Right ventricle myocardium inferior (tissue), 1 donor: Measurements from ENCODE around the gene PEX11G. TPM values are rescaled to one million over a fixed set of nuclear protein-coding genes. Genes with fewer than 3 reads are reported as not detected.
A peak's percentile ranks its signal among the peaks of the same experiment; 100 is the strongest.

Experiments
- ATAC-seq: fragments of 200-7000 bp; cut with Tn5 transposase; one replicate; pipeline ENCODE4 v1.9.1; 2020; ENCODE audit warnings: mild to moderate bottlenecking, moderate library complexity
- DNase-seq: peaks from one replicate; pipeline ENCODE4 v3.0.0; 2021; ENCODE audit errors: missing footprints
- intact Hi-C: fragments of 100-400 bp; cut with DNase I; formaldehyde crosslinking; loops from one replicate; pipeline ENCODE4 v1.11.0; 2022
- long read RNA-seq: library from polyadenylated mRNA; unstranded; transcript quantifications from one replicate; pipeline ENCODE4 v2.0.0, GENCODE V29; 2021
- total RNA-seq: library from RNA; stranded (reverse); fragmentation: NEBNext Ultra II Directional; extraction: Animal tissue kit (Norgen Biotek cat#: 25700); gene quantifications from one replicate; pipeline ENCODE4 v1.2.1, GENCODE V29; 2021
- donor health status: DM: no; HTN: yes; CAD: no; lungs with severe emphysema.

Gene PEX11G
- total RNA-seq: 1.2 TPM
- long read RNA-seq, partial matches to known transcripts: 0 of 1 reads
- long read RNA-seq, other reads (novel, unspliced or antisense): 0 of 1 reads

DNA sequence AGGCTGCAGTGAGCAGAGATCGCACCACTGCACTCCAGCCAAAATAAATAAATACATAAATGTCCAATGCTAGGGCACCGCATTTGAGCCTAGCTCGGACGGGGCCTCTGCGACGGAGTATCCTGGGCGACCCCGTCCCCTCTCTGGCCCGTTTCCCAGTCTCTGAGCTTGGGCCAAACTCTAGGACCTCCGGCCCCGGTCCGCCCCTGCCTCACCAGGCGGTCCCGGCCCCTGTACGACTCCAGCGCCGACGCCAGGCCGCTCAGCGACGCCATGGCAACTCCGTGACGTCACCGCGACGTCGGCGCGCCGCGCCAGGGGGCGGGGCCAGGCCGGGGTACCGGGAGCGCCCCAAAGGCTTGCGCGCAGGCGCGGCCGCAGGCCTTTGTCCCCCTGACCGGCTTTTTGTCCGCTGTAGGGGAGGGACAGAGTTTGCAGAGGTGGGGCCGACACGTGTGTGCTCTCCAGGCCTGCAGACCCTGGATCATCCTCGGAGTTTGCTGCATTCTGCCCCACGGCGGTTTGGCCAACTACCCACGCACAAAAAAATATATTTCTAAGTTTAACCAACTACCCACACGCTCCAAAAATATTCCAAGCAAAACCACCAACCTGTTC, at the start of gene PEX11G:
Gene PEX11G (minus strand): TSS at position 300 of the 618 bp plus-strand sequence. CDS start 25 bp downstream, at position 275.
- intact Hi-C loops: loop anchor here (5.0 kb wide), 1 partner anchor 43 kb away; no protein-coding TSS in a partner anchor
- ATAC-seq (peak; percentile 97), DNase-seq (peak; percentile 96)

DNA sequence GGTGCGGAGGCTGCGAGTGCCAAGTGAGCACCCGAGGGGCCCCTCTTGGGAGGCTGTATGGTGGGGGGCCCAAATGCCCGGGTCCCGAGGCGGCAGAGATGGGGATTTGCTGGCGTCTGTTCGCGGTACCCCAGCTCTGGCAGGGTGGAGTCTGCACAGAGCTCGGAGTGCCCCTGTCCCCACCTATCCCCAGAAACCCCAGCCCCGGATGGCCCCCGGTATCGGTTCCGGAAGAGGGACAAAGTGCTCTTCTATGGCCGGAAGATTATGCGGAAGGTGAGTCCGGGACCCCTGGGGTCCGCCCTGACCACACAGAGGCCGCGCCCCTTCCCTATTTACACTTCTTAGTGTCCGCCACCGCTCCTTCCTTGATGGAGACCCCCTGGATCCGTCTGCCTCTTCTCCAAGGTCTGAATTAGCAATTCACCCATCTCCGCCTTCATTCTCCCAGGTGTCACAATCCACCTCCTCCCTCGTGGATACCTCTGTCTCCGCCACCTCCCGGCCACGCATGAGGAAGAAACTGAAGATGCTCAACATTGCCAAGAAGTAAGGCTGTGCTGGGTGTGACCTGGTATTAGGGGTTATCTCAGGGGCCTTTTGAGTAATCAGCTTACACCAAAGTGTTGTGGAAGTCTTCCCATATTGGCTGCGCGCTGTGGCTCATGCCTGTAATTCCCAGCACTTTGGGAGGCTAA, 47.3 kb upstream of the PEX11G start:
- DNase-seq (peak; percentile 63), ATAC-seq (no peak)
- intact Hi-C loops: loop anchor here (5.0 kb wide), 1 partner anchor 91 kb away; the partner anchor contains the start of genes PET100 and XAB2

- intact Hi-C loops: loop anchor here (5.0 kb wide), 1 partner anchor 92 kb away; the partner anchor contains the start of genes PET100 and XAB2
- ATAC-seq: peak; percentile 84
- peak; percentile 98 for DNase-seq
Observed at GRCh38 chr19:7535047-7535997, 46.5 kb upstream of the PEX11G start, which contains the start of gene PNPLA6. PNPLA6 (plus strand) TSS chr19:7535717; CDS start chr19:7535789, 72 bp downstream.

DNA sequence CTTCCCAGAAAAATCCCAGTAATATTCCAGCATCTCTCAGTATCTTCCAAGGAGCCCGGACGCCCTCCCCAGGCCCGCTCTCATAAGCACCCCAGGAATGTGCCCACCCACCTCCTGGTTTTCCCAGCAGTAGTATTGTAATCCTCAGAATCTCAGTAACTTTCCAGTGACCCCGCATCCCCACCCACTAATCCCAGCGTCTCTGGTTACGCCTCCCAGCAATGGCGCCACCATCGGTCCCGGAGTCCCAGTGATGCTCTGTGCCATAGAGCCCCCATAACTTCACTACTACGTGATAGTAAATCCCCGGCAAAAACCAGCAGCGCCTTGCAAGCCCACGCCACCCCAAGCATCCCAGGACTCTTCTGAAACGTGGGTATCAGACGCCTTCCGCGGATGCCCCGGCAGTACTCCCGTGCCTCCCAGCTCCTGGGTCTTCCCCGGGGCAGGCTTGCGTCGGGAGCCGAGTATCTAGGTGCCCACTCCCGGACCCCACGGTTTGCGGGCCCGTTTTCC, 45.8 kb upstream of the PEX11G start:
- peak; percentile 60 for ATAC-seq
- intact Hi-C loops: loop anchor here (5.0 kb wide), 2 partner anchors 47 to 93 kb away; partner anchors contain the start of genes PET100, PEX11G and XAB2
- DNase-seq: peak; percentile 82

DNA sequence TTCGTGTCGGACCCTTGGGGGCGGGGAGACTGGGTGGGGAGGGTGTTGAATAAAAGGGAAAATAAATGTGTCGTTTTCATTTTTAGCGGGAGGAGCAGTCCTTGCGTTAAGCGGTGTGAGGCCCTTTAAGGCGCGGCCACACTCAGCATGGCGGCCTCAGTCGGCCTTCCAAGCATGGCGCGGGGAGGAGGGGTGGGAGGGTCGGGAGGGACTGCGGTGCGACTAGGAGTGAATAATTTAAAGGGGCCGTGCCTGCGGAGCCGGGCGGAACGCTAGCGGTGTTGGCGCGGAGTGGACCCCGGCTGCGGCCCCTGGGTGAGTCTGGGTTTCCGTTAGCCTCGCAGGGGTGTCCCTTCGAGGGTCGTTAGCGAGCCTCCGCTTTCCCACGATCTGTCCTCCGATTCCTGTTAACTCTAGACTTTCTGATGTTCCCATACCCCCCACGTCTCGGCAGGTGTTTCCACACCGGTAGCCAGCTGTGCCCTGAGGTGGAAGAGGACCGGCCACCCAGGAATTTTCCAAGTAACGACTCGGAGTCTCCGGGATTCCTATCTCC, 45.2 kb upstream of the PEX11G start:
- intact Hi-C loops: loop anchor here (5.0 kb wide), 1 partner anchor 47 kb away; the partner anchor contains the start of gene PEX11G
- ATAC-seq: peak; percentile 87
- DNase-seq: peak; percentile 93

DNA sequence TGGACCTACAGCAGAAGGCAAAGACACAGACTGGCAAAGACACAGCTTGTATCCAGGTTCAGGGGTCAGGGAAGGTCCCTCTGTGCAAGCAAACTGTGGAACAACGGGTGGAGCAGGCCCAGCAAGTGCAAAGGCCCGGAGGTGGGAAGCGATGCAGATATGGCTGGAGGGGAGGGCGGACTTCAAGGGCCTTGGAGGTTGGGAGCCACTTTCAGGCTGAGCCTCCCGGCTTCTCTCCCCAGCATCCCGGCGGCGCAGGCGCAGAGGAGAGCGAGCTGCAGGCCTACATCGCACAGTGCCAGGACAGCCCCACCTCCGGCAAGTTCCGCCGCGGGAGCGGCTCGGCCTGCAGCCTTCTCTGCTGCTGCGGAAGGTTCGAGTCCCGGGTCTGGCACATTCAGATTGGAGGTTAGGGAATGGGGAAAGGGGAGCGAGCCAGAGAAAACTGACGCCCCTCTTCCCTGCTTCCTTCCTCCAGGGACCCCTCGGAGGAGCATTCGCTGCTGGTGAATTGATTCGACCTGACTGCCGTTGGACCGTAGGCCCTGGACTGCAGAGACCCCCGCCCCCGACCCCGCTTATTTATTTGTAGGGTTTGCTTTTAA, 44.5 kb upstream of the PEX11G start:
- DNase-seq (peak; percentile 87), ATAC-seq (peak; percentile 26)
- intact Hi-C loops: loop anchor here (5.0 kb wide), 1 partner anchor 46 kb away; the partner anchor contains the start of gene PEX11G

GRCh38 chr19:7529610-7530490, 41.0 kb upstream of the PEX11G start:
- ATAC-seq (no peak), DNase-seq (no peak)
- intact Hi-C loops: loop anchor here (5.0 kb wide), 1 partner anchor 43 kb away; the partner anchor contains the start of gene PEX11G

DNA sequence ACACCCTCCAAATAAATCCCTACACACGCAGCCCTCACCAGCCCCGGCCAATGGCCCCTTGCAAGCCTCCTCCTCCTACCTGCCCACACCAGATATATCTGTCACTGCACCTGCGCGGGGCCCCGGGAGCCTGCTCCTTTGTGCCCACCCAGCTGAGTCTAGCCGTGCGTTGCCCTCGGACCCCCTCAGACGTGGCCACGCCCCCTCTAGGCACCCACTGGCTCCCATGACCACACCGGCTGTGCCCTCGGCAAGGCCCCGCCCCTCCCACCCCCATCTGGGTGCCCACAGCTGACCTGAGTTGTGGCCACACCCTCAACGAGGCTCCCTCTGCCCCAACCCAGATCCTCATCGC, 40.4 kb upstream of the PEX11G start:
- intact Hi-C loops: no loop called here
- DNase-seq (no peak), ATAC-seq (no peak)

DNA sequence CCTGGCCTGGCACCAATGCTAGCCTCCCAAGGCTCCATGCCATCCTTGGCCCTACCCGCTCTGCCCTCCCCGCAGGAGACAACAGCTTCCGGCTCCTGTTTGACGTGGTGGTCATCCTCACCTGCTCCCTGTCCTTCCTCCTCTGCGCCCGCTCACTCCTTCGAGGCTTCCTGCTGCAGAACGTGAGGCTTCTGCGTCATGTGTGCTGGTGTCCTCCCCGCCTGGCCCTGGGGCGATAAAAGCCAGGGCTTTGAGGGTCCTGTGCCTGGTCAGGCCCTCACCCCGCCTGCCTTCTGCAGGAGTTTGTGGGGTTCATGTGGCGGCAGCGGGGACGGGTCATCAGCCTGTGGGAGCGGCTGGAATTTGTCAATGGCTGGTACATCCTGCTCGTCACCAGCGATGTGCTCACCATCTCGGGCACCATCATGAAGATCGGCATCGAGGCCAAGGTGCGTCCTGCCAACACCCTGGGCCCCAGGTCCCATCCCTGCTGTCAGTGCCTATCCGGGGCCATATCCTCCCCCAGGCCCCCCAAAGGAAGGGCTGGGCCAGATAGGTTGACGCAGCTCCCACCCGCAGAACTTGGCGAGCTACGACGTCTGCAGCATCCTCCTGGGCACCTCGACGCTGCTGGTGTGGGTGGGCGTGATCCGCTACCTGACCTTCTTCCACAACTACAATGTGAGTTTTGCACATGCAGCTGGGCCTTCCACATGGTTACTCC, 39.8 kb upstream of the PEX11G start:
- ATAC-seq: no peak
- DNase-seq: no peak
- intact Hi-C loops: no loop called here

GRCh38 chr19:7528192-7528519, 39.3 kb upstream of the PEX11G start:
- intact Hi-C loops: no loop called here
- no peak for ATAC-seq

DNA sequence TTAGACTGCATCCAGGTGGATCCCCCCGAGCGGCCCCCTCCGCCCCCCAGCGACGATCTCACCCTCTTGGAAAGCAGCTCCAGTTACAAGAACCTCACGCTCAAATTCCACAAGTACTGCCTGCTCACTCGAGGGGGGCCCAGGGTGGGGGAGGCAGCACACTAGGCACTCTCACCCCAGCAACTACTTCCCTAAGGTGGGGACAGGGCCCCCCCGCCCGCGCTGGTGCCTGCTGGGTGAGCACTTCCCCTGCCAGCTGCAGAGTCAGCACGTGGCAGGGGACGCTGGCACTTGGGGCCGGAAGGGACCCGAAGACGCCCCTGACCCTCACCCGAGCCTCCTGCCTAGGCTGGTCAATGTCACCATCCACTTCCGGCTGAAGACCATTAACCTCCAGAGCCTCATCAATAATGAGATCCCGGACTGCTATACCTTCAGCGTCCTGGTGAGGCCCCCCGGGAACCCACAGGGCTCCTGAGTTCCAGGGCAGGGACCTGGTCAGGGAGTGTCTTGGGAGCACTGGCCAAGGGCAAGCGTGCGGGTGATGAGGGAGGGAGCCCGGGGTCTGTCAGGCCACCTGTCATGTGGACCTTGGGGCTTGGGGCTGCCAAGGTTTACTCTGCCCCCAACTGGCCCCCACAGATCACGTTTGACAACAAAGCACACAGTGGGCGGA, 38.8 kb upstream of the PEX11G start:
- ATAC-seq (peak; percentile 59), DNase-seq (peak; percentile 83)
- intact Hi-C loops: no loop called here

More at GRCh38 chr19:7528192-7528519, 39.3 kb upstream of the PEX11G start:
- DNase-seq: no peak

DNA sequence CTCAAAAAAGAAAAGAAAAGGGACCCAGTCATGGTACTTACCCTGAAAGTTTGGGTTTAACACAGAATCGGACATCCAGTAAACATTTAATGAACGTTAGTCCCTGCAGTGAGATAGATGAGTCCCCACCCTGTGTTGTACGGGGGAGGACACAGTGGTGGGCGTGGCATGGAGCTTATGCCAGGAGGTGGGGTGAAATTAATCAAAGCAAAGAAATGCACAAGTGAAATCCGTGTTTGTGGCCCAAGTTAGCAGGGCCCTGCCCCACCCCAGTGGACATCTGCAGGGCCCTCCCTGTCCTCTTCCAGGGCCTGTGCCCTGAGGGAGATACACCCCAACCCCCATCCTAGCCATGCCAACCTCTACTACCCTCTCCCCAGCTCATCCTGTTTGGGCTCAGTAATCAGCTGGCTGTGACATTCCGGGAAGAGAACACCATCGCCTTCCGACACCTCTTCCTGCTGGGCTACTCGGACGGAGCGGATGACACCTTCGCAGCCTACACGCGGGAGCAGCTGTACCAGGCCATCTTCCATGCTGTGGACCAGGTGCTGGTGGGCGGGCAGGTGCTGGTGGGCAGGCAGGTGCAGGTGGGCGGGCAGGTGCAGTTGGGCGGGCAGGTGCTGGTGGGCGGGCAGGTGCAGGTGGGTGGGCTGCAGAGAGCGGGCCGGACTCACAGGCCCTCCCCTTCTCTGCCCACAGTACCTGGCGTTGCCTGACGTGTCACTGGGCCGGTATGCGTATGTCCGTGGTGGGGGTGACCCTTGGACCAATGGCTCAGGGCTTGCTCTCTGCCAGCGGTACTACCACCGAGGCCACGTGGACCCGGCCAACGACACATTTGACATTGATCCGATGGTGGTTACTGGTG, 37.5 kb upstream of the PEX11G start:
- intact Hi-C loops: no loop called here
- DNase-seq (no peak), ATAC-seq (no peak)

GRCh38 chr19:7524992-7525739, 36.3 kb upstream of the PEX11G start:
- DNase-seq (no peak), ATAC-seq (no peak)
- intact Hi-C loops: no loop called here

DNA sequence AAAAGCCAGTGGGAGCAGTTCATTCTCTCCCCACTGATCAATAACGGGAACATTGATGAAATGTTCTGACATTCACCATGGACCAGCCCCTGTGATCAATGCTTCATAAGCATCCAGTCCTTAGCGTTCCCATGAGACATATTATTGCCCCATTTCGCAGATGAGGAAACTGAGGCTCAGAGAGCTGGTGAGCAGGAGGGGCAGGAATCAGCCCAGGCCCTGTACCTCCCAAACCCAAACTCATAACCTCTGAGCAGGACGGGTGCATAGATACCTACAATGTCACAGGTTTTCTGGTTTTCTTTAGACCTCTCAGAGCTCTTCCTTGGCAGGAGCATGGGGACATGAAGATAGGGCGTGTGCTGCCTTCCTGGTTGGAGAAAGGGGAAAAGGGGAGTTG, 35.7 kb upstream of the PEX11G start:
- ATAC-seq: no peak
- intact Hi-C loops: no loop called here
- DNase-seq: no peak
